ENCODE measurements around the gene COL11A2. TPM values are rescaled to one million over a fixed set of nuclear protein-coding genes. Genes with fewer than 3 reads are reported as not detected.

COL11A2 gene
- total RNA-seq, 1 experiment from 2014 or later, result 7.6 TPM

DNA sequence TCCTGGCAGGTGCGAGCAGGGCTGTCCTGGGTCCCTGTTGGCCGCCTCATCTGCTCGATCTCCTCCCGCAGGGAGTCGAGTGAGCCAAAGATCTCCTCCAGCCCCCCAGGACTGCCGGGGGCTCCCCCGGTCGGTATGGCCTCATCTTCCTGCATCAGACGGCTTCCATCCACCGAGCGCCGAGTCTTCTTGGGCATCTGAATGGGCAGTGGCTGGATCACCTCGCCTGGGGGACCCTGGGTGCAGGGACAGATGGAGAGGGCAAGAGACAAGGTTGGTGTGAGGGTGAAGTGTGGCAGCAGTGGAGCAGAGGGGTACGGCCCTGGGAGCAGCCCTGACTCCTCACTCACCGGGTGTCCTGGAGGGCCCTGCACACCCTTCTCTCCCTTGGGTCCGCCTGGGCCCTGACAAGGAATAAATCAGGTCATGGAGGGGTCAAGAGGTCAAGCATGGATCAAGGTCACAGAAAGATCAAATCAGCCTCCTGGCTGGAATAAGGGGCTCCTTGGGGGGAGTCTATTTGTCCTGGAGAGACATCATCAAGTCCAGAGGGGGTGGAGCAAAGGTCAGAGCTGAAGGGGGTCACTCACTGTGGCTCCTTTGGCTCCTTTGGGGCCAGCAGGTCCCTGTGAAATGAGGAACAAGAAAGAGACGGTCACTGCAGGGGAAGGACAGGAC lies 26.5 kb downstream of the COL11A2 start:
- no peak overlapping the region for H3K9ac ChIP-seq (ENCODE audit: low read length)
- H3K4me1 ChIP-seq (ENCODE audit: control insufficient read depth in 1 of 2, insufficient read depth in 2 of 2, low read length in 2 of 2), result peaks cover 9 to 22% of the 10 kb centered on the region in 2 experiments
- H3K4me3 ChIP-seq (replicated peaks in 1 of 2; ENCODE audit: low read depth in 1 of 2, low read length in 2 of 2), result no peak overlapping the region
- DNase-seq (ENCODE audit: low read depth, low spot score) (no peak), ATAC-seq (no peak)
- no peaks in the 10 kb centered on the region for H3K9me3 ChIP-seq (ENCODE audit: control insufficient read depth in 1 of 2, insufficient read depth in 1 of 2, low read depth in 1 of 2, low read length in 2 of 2)
- H3K9me2 ChIP-seq (ENCODE audit: insufficient read depth), result no peaks in the 10 kb centered on the region
- no peak overlapping the region for H3K4me2 ChIP-seq (ENCODE audit: low read length)
- no peaks in the 10 kb centered on the region for H4K20me1 ChIP-seq (ENCODE audit: insufficient read depth)
- no peaks in the 10 kb centered on the region for H3K27me3 ChIP-seq (ENCODE audit: insufficient read depth, low read length)
- no peaks in the 10 kb centered on the region for H3K36me3 ChIP-seq (ENCODE audit: control insufficient read depth in 1 of 2, insufficient read depth in 2 of 2, low read length in 2 of 2)
- intact Hi-C loops (cut with micrococcal nuclease), result no loop called here
- no TSS peak for BruUV-seq (replicated peaks)
- ChIA-PET POLR2A (no interaction called here), CTCF (no interaction called here), RAD21 (ENCODE audit: low non-redundant PET in 1 of 2, low total read pairs in 2 of 2, uncharacterized antibody in 2 of 2, unreplicated experiment in 2 of 2) (no interaction called here)
- H3K79me2 ChIP-seq (ENCODE audit: insufficient read depth, low read length), result no peaks in the 10 kb centered on the region
- H3K27ac ChIP-seq (ENCODE audit: low read depth, low read length), result no peak overlapping the region
- H2AFZ ChIP-seq (ENCODE audit: low read depth, low read length, poor library complexity, severe bottlenecking), result no peak overlapping the region
- no peak for TF ChIP-seq ZNF274 (IDR thresholded peaks at IDR 0.05; ENCODE audit: low read depth, low read length)
- no peak for TF ChIP-seq RAD21 (IDR thresholded peaks at IDR 0.05; ENCODE audit: low read depth)
- TF ChIP-seq EZH2phosphoT487 (IDR thresholded peaks at IDR 0.05; ENCODE audit: borderline replicate concordance), result no peak
- no peak for TF ChIP-seq EZH2 (IDR thresholded peaks at IDR 0.05)
- no peak for TF ChIP-seq EGR1 (IDR thresholded peaks at IDR 0.05; ENCODE audit: low read depth)
- TF ChIP-seq POLR2AphosphoS5 (IDR thresholded peaks at IDR 0.05; ENCODE audit: low read depth, low read length), result no peak
- TF ChIP-seq ELF1 (IDR thresholded peaks at IDR 0.05; ENCODE audit: borderline replicate concordance, low read depth), result no peak
- no peak for TF ChIP-seq POLR2A (IDR thresholded peaks at IDR 0.05; ENCODE audit: borderline replicate concordance, extremely low read depth, insufficient read depth, insufficient read length)
- no peak for TF ChIP-seq SP1 (IDR thresholded peaks at IDR 0.05; ENCODE audit: low read depth)
- no peak for TF ChIP-seq SIN3A (IDR thresholded peaks at IDR 0.05; ENCODE audit: low read depth)
- TF ChIP-seq, protein P1, sequence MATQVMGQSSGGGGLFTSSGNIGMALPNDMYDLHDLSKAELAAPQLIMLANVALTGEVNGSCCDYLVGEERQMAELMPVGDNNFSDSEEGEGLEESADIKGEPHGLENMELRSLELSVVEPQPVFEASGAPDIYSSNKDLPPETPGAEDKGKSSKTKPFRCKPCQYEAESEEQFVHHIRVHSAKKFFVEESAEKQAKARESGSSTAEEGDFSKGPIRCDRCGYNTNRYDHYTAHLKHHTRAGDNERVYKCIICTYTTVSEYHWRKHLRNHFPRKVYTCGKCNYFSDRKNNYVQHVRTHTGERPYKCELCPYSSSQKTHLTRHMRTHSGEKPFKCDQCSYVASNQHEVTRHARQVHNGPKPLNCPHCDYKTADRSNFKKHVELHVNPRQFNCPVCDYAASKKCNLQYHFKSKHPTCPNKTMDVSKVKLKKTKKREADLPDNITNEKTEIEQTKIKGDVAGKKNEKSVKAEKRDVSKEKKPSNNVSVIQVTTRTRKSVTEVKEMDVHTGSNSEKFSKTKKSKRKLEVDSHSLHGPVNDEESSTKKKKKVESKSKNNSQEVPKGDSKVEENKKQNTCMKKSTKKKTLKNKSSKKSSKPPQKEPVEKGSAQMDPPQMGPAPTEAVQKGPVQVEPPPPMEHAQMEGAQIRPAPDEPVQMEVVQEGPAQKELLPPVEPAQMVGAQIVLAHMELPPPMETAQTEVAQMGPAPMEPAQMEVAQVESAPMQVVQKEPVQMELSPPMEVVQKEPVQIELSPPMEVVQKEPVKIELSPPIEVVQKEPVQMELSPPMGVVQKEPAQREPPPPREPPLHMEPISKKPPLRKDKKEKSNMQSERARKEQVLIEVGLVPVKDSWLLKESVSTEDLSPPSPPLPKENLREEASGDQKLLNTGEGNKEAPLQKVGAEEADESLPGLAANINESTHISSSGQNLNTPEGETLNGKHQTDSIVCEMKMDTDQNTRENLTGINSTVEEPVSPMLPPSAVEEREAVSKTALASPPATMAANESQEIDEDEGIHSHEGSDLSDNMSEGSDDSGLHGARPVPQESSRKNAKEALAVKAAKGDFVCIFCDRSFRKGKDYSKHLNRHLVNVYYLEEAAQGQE (IDR thresholded peaks at IDR 0.05; ENCODE audit: low read depth), result no peak
- TF ChIP-seq, protein P2, sequence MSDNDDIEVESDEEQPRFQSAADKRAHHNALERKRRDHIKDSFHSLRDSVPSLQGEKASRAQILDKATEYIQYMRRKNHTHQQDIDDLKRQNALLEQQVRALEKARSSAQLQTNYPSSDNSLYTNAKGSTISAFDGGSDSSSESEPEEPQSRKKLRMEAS (IDR thresholded peaks at IDR 0.05), result no peak
- TF ChIP-seq YY1 (IDR thresholded peaks at IDR 0.05; ENCODE audit: extremely low read depth, insufficient replicate concordance, low read depth, low read length), result no peak
- no peak for TF ChIP-seq JUND (IDR thresholded peaks at IDR 0.05)
- TF ChIP-seq, protein P3, sequence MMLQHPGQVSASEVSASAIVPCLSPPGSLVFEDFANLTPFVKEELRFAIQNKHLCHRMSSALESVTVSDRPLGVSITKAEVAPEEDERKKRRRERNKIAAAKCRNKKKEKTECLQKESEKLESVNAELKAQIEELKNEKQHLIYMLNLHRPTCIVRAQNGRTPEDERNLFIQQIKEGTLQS (IDR thresholded peaks at IDR 0.05), result no peak
- TF ChIP-seq, protein P4, sequence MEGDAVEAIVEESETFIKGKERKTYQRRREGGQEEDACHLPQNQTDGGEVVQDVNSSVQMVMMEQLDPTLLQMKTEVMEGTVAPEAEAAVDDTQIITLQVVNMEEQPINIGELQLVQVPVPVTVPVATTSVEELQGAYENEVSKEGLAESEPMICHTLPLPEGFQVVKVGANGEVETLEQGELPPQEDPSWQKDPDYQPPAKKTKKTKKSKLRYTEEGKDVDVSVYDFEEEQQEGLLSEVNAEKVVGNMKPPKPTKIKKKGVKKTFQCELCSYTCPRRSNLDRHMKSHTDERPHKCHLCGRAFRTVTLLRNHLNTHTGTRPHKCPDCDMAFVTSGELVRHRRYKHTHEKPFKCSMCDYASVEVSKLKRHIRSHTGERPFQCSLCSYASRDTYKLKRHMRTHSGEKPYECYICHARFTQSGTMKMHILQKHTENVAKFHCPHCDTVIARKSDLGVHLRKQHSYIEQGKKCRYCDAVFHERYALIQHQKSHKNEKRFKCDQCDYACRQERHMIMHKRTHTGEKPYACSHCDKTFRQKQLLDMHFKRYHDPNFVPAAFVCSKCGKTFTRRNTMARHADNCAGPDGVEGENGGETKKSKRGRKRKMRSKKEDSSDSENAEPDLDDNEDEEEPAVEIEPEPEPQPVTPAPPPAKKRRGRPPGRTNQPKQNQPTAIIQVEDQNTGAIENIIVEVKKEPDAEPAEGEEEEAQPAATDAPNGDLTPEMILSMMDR (IDR thresholded peaks at IDR 0.05 in 2 of 3, conservative IDR thresholded peaks at IDR 0.05 in 1 of 3; ENCODE audit: borderline replicate concordance in 1 of 3, insufficient read depth in 1 of 3, low read depth in 2 of 3, low read length in 2 of 3), result no peak
- TF ChIP-seq, protein P5, sequence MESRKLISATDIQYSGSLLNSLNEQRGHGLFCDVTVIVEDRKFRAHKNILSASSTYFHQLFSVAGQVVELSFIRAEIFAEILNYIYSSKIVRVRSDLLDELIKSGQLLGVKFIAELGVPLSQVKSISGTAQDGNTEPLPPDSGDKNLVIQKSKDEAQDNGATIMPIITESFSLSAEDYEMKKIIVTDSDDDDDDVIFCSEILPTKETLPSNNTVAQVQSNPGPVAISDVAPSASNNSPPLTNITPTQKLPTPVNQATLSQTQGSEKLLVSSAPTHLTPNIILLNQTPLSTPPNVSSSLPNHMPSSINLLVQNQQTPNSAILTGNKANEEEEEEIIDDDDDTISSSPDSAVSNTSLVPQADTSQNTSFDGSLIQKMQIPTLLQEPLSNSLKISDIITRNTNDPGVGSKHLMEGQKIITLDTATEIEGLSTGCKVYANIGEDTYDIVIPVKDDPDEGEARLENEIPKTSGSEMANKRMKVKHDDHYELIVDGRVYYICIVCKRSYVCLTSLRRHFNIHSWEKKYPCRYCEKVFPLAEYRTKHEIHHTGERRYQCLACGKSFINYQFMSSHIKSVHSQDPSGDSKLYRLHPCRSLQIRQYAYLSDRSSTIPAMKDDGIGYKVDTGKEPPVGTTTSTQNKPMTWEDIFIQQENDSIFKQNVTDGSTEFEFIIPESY (IDR thresholded peaks at IDR 0.05; ENCODE audit: extremely low read depth, insufficient replicate concordance, low read length), result no peak
- TF ChIP-seq CBX3 (IDR thresholded peaks at IDR 0.05; ENCODE audit: low read depth), result no peak
